Astrocyte of the cerebellum (primary cell): ENCODE measurements around the gene RAPGEF4.

Experiments
- DNase-seq: peaks from one replicate; pipeline ENCODE4 v3.0.0-alpha.2; 2011; ENCODE audit warnings: low read depth
- H3K4me3 ChIP-seq: 2 replicates; pipeline ENCODE4 v1.5.1; 2011; ENCODE audit warnings: mild to moderate bottlenecking, low read depth, low read length, moderate library complexity
- in situ Hi-C: cut with HindIII; loops from 2 replicates; pipeline ENCODE4 v1.10.0; 2017; ENCODE audit warnings: low sequenced_read_pairs
- TF ChIP-seq, protein P1 (sequence below): IDR thresholded peaks from 2 replicates; pipeline ENCODE4 v1.5.1; 2012; ENCODE audit warnings: low read length, low read depth, moderate library complexity, mild to moderate bottlenecking; ENCODE audit errors: missing control alignments

Gene RAPGEF4

DNA sequence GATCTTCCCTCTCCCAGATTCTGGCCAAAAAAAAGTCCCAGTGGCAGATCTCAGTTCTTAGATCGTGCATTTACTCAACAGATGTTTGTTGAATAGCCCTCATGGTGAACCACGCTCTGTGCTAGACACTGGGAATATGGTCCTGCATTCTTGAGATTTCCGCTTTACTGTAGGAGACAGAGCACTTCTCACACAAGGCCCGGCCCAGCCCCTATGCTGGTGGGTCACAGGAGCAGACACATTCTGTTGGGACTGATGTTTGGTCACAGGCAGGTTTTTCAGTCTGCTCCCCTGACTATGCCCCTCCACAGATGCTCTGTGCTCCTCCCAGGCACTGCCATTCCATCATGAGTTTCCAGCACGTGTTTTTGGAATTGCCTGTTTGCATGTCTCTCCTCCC lies 110.9 kb downstream of the RAPGEF4 start:
- TF ChIP-seq, protein P1, sequence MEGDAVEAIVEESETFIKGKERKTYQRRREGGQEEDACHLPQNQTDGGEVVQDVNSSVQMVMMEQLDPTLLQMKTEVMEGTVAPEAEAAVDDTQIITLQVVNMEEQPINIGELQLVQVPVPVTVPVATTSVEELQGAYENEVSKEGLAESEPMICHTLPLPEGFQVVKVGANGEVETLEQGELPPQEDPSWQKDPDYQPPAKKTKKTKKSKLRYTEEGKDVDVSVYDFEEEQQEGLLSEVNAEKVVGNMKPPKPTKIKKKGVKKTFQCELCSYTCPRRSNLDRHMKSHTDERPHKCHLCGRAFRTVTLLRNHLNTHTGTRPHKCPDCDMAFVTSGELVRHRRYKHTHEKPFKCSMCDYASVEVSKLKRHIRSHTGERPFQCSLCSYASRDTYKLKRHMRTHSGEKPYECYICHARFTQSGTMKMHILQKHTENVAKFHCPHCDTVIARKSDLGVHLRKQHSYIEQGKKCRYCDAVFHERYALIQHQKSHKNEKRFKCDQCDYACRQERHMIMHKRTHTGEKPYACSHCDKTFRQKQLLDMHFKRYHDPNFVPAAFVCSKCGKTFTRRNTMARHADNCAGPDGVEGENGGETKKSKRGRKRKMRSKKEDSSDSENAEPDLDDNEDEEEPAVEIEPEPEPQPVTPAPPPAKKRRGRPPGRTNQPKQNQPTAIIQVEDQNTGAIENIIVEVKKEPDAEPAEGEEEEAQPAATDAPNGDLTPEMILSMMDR: no peak
- in situ Hi-C loops: loop anchor here (25.0 kb wide), 1 partner anchor 366 kb away; no protein-coding TSS in a partner anchor
- H3K4me3 ChIP-seq: no peak overlapping the region
- DNase-seq: no peak

DNA sequence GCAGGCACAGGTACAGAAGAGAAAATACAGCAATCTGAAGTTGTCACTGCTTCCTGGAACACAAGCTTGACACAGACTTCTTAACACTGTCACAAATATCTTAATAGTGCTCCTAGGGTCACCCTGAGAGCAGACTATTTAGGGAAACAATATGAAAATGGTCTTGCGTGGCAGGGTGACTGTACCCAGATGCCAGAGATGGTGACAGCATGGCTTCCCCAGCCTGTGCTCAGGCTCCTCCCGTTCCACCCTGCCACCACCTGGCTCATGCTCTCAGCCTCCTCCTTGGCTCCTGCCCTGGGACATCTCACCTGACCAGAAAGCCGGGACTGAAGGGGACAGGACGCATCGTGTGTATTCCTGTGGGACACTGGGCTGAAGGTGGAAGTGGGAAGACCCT lies 111.5 kb downstream of the RAPGEF4 start:
- in situ Hi-C loops: loop anchor here (25.0 kb wide), 1 partner anchor 365 kb away; no protein-coding TSS in a partner anchor
- DNase-seq: no peak
- TF ChIP-seq, protein P1: no peak
- no peak overlapping the region for H3K4me3 ChIP-seq

DNA sequence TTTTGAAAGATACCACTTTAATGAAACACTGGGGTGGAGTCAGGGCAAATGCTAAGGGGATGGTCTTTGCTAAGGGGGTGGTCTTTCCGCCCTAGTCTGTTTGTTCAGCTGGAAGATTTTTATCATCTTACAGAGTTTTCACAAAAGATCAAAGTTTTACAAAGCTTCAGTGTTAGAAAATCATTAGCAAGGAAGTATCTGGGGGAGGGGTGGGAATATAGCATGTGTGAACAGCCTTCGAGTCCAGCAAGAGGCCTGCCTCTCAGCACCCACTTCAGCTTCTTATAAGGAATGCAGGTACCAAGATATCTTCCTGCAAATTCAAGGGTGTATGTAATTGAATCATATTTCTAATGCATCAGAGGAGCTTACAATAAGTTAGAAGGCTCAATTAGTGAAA lies 112.9 kb downstream of the RAPGEF4 start:
- TF ChIP-seq, protein P1: no peak
- in situ Hi-C loops: loop anchor here (25.0 kb wide), 1 partner anchor 364 kb away; no protein-coding TSS in a partner anchor
- H3K4me3 ChIP-seq: no peak overlapping the region
- no peak for DNase-seq

DNA sequence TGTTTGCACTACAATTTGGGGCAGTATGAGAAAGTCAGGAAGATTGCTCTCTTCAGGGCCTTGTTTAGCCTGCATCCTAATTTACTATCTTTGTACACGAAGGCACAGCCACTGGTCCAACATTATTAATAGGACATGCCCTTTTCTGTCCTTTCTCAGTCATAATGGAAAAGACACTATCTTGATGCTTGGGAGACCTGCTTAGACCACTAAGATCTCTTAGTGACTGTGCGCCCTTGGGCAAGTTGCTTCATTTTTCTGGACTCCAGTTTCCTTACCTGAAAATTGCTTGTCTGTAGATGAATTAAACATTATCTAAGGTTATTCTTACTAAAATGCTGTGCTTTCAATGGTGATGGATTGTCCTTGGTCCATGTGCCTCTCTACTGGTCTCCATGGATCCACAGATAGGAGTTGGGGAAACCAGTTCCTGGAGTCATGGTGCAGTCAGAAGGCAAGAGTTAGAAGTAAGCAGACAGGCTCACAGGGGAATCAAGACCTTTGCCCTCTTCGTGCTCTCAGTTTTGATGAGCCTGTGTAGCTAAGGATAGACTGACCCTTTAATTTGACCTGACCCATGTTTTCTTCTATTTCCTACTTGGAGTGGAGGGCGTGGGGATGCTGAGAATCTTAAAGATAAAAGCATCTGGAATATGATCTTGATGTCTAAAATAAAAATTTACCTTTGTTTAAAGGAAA lies 114.0 kb downstream of the RAPGEF4 start:
- H3K4me3 ChIP-seq: no peak overlapping the region
- DNase-seq: no peak
- TF ChIP-seq, protein P1: no peak
- in situ Hi-C loops: loop anchor here (25.0 kb wide), 1 partner anchor 363 kb away; no protein-coding TSS in a partner anchor

DNA sequence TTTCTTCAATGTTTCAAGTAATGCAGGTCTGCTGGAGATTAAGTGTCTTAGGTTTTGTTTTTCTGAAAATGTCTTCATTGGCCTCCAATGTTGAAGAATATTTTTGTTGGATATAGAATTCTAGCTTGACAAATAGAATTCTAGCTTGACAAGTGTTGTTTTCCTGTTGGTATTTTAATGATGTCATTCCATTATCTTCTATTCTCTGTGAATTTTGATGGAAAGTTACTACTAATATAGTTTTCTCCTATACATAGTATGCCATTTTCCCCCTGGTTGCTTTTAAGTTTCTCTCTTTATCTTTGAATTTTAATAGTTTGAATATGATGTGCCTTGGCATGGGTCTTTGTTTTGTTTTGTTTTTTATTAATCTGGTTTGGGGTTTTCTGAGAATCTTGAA lies 119.9 kb downstream of the RAPGEF4 start:
- DNase-seq: no peak
- H3K4me3 ChIP-seq: no peak overlapping the region
- in situ Hi-C loops: no loop called here
- TF ChIP-seq, protein P1: no peak

DNA sequence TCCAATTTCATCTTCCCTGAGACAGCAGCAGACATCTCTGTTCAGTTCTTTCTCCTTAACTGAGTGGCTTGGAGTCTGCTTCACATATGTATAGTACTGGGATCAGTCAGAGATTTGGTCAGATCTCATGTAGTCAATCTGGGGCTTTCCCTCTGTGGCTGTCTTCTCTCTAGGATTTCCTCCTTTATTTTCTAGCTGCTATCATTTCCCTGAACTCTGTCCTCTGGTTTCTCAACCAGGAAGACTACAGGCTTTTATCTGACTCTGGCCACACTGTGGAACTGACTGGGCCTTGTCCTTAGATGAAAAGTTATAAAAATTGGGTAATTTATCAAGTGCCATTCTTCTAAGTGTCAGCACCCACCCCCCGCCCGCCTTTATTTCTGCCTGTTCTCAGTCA lies 121.0 kb downstream of the RAPGEF4 start:
- TF ChIP-seq, protein P1: no peak
- in situ Hi-C loops: no loop called here
- no peak for DNase-seq
- no peak overlapping the region for H3K4me3 ChIP-seq
